ENCODE measurements around the gene VWCE.

VWCE gene

GRCh38 chr11:61334434-61335354 is 39.6 kb upstream of the VWCE start:
- H3K36me3 ChIP-seq, result no peaks in the 10 kb centered on the region
- no peaks in the 10 kb centered on the region; the same call in 1 of the 2 replicates for H3K4me1 ChIP-seq
- no peak overlapping the region for H3K4me3 ChIP-seq (ENCODE audit: low read depth, low read length)
- DNase-seq, result no peak
- no peak for TF ChIP-seq CTCF (IDR thresholded peaks at IDR 0.05; ENCODE audit: low read depth, low read length)
- H3K9me3 ChIP-seq, result no peaks in the 10 kb centered on the region
- no peaks in the 10 kb centered on the region for H3K27me3 ChIP-seq

DNA sequence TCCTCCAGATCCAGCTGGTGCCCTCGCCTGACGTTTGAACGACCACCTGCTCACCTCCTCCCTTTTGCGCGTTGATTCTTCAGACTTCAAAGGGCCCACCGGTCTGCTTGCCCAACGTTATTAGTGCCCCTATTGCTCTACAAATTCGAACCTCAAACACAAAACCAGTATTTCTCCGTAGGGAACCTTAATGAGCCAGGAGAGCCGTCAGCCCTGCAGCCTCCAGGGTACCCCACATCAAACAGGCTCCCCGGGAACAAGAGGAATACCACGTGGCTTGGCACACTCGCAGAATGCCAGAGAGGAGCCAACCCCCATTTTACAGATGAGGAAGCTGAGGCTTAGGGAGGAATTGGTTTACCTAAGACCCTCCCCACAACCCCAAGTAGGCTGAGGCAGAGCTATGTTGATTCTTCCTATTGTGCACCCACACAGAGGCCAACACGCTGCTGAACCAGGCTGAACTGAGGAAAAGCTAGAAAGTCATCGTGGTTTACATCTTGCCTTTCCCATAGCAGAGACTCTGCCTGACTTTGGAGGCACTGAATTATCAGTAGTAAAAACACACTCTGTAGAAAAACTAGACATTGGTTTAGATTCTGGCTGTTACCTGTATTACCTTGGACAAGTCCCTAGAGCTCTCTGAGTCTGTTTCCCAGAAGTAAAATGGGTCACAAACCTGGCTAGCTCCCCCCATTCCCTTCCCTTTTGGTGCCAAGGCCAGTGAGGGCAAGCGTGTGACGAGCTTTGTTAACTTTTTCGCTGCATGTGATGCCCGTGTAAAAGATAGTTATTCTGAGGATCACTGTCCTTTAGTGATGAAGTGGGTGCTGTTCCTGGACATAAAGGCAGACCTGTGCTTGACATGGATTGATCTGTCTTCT is 38.7 kb upstream of the VWCE start:
- DNase-seq, result no peak
- H3K27me3 ChIP-seq, result no peaks in the 10 kb centered on the region
- H3K36me3 ChIP-seq, result peaks cover 5% of the 10 kb centered on the region
- no peaks in the 10 kb centered on the region; the same call in 1 of the 2 replicates for H3K4me1 ChIP-seq
- peak overlapping the region; percentile 89 for H3K4me3 ChIP-seq (ENCODE audit: low read depth, low read length)
- H3K9me3 ChIP-seq, result no peaks in the 10 kb centered on the region
- TF ChIP-seq CTCF (IDR thresholded peaks at IDR 0.05; ENCODE audit: low read depth, low read length), result no peak

DNA sequence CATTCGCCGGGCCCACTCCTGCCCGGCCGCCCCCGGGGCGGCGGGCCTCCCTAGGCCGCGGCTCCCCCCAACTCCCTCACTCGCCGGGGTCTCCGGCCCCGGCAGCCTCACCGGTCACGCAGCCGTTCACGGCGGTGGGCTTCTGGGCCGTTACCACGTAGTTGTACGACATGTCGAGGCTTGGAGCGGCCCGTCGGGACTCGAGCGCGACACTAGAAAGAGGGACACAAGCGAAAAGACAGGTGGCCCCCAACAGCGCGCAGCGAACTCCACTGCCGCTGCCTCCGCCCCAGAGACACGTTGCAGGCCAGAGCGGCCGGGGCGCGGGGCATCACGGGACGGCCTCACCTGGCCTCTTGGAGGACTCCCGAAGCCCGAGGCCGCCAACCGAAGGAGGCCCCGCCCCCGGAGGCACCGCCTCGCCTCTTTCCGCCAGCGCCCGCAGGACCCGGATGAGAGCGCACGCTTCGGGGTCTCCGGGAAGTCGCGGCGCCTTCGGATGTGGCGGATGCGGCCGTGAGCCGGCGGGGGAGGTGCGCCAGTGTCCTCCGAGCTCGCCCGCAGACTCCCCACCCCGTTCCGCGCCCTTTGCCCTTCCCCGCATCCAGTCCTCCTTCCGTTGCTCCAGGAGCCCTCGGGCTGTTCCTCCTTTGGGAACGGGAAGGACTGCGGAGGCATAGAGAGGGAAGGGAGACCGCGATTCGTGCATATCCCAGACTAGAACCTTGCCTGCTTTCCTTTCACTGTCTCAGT is 37.9 kb upstream of the VWCE start, which contains the start of the genes DDB1 and TKFC:
Gene DDB1, minus strand, starts transcription at position 309 of the 753 bp plus-strand sequence. Its CDS starts 137 bp downstream, at position 172.
Gene TKFC, plus strand, starts transcription at position 432 of the 753 bp plus-strand sequence. CDS start 1,501 bp downstream, outside the sequence.
- Histone ChIP-seq H3K9me3 (no peaks in the 10 kb centered on the region), H3K4me1 (no peaks in the 10 kb centered on the region; the same call in 1 of the 2 replicates), H3K36me3 (peaks cover 5% of the 10 kb centered on the region), H3K27me3 (no peaks in the 10 kb centered on the region), H3K4me3 (ENCODE audit: low read depth, low read length) (peak within 1 kb of the TSS; percentile 89)
- peak; percentile 94 for DNase-seq
- no peak for TF ChIP-seq CTCF (IDR thresholded peaks at IDR 0.05; ENCODE audit: low read depth, low read length)

DNA sequence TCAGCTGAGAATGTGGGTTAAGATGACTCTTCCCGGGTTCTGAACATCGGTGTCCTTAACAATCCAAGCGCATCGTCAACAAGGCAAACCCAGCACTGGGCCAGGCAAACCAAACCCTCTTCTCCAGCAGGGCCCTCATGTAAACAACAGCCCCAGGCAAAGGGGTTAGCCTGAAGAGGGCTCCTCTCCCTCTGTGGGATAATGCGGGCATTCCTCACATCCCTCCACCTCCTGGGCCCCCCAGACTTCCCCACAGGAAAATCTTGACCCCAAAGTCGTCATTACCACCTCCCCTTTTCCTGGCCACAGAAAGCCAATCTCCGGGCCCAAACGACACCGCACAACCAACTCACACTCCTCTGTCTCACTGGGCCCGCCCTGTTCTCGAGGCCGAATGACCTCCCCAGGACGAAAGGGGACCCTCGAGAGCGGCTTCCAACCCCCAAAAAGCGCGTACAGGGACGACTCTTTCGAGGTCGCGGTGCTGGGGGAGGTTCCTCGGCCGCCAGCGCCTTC is 37.2 kb upstream of the VWCE start:
- no peak for DNase-seq
- no peaks in the 10 kb centered on the region for H3K9me3 ChIP-seq
- H3K36me3 ChIP-seq, result peaks cover 8% of the 10 kb centered on the region
- peak overlapping the region; percentile 89 for H3K4me3 ChIP-seq (ENCODE audit: low read depth, low read length)
- no peaks in the 10 kb centered on the region; the same call in 1 of the 2 replicates for H3K4me1 ChIP-seq
- H3K27me3 ChIP-seq, result no peaks in the 10 kb centered on the region
- TF ChIP-seq CTCF (IDR thresholded peaks at IDR 0.05; ENCODE audit: low read depth, low read length), result no peak

DNA sequence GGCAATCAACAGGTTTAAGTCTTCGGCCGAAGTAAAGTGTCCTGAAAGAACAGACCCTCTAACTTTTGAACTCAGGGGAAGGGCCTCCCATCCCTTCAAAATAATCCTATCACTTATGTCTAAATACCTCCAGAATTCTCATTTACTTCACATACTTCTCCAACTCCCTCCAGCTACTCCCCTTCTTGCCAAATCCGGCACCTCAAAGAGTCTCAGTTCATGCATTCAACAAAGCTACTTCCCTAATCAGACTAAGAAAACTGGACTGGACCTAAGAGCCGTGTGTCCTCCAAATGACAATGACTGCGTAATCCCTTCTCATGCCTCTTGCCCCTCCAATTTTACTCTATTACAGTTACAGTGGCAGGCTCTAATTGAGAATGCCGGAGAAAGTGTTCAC is 36.5 kb upstream of the VWCE start:
- Histone ChIP-seq H3K4me1 (no peaks in the 10 kb centered on the region; the same call in 1 of the 2 replicates), H3K4me3 (ENCODE audit: low read depth, low read length) (peak overlapping the region; percentile 89), H3K9me3 (no peaks in the 10 kb centered on the region), H3K27me3 (no peaks in the 10 kb centered on the region), H3K36me3 (peaks cover 13% of the 10 kb centered on the region)
- no peak for DNase-seq
- no peak for TF ChIP-seq CTCF (IDR thresholded peaks at IDR 0.05; ENCODE audit: low read depth, low read length)

Measured in BE2C (cell line).